Natural killer cell (primary cell): ENCODE results near the gene TGM1. TPM values are rescaled to one million over a fixed set of nuclear protein-coding genes. Genes with fewer than 3 reads are reported as not detected.

ENCODE experiments used
- ATAC-seq, 3 donors: fragments of 150-1000 bp in 2 of 3; fragments of 200-7000 bp in 1 of 3; cut with Tn5 transposase; 1 replicate in 1 of 3; 2 replicates in 2 of 3; pipeline ENCODE4 v1.10.0; 2021; ENCODE audit warnings: mild to moderate bottlenecking in 2 of 3, moderate library complexity in 2 of 3
- DNase-seq, 2 donors: peaks; one replicate each; pipeline versions ENCODE4 v3.0.0 to v3.0.0-alpha.2; 2013 to 2021; ENCODE audit warnings: mixed read lengths in 1 of 2
- H3K27ac ChIP-seq: one replicate; pipeline ENCODE4 v1.5.1; 2013; ENCODE audit warnings: mild to moderate bottlenecking, low read length
- H3K27me3 ChIP-seq: one replicate; pipeline ENCODE4 v1.6.1; 2013; ENCODE audit warnings: low read length; ENCODE audit not compliant: control insufficient read depth, insufficient read depth
- H3K36me3 ChIP-seq: one replicate; pipeline ENCODE4 v1.6.1; 2013; ENCODE audit warnings: low read length; ENCODE audit not compliant: control insufficient read depth, insufficient read depth
- H3K4me1 ChIP-seq: one replicate; pipeline ENCODE4 v1.6.1; 2013; ENCODE audit warnings: low read length; ENCODE audit not compliant: control insufficient read depth, insufficient read depth
- H3K4me3 ChIP-seq: one replicate; pipeline ENCODE4 v1.5.1; 2013; ENCODE audit warnings: low read length
- H3K9me3 ChIP-seq: one replicate; pipeline ENCODE4 v1.6.1; 2013; ENCODE audit warnings: low read length; ENCODE audit not compliant: control insufficient read depth, insufficient read depth
- H3K27ac Mint-ChIP-seq, 2 donors: one replicate each; pipeline ENCODE4 v1.8.0; 2022; ENCODE audit warnings: mild to moderate bottlenecking in 2 of 2, mixed read lengths in 2 of 2, moderate library complexity in 1 of 2
- H3K27me3 Mint-ChIP-seq, 2 donors: one replicate each; pipeline ENCODE4 v1.8.0; 2022; ENCODE audit warnings: low read depth in 2 of 2, mixed read lengths in 2 of 2
- H3K36me3 Mint-ChIP-seq: one replicate; pipeline ENCODE4 v1.8.0; 2022; ENCODE audit warnings: mixed read lengths
- H3K4me1 Mint-ChIP-seq, 2 donors: one replicate each; pipeline ENCODE4 v1.8.0; 2022; ENCODE audit warnings: mixed read lengths in 2 of 2
- H3K4me3 Mint-ChIP-seq: one replicate; pipeline ENCODE4 v1.8.0; 2022; ENCODE audit warnings: mild to moderate bottlenecking, moderate library complexity, mixed read lengths
- H3K9me3 Mint-ChIP-seq, 2 donors: one replicate each; pipeline ENCODE4 v1.8.0; 2022; ENCODE audit warnings: mixed read lengths in 2 of 2
- WGBS: methylation state at CpG from one replicate; pipeline ENCODE4 v1.1.7; 2013; ENCODE audit warnings: missing lambda C conversion rate; ENCODE audit not compliant: insufficient coverage; 5-methylcytosine and 5-hydroxymethylcytosine counted together
- intact Hi-C: fragments of 100-400 bp; cut with micrococcal nuclease; formaldehyde crosslinking; loops from one replicate; pipeline ENCODE4 v1.14.2; 2022
- total RNA-seq, 4 donors: library from RNA; stranded (reverse); fragments of 120-200 nt in 1 of 4; gene quantifications; one replicate each; pipeline versions ENCODE4 v1.2.3 to v1.2.4, GENCODE V29; 2013 to 2022
- TF ChIP-seq, protein P1 (sequence below): fragments of 200-600 bp; IDR thresholded peaks from one replicate; pipeline ENCODE4 v1.8.0; 2022; ENCODE audit warnings: antibody characterized with exemption

The TGM1 gene
- total RNA-seq, 3 donors from 2014 or later (not counting 1 experiment from before 2014, with no cell fraction given): 1.7 to 4.9 (median 4.7) TPM

- DNase-seq (no peak), ATAC-seq (no peak)
- peaks cover 75 to 86% of the 10 kb centered on the region in 2 donors for H3K4me1 Mint-ChIP-seq
- Histone ChIP-seq H3K36me3 (peaks cover 66% of the 10 kb centered on the region), H3K27ac (no peak overlapping the region), H3K4me3 (no peak overlapping the region), H3K4me1 (peaks cover 32% of the 10 kb centered on the region), H3K27me3 (no peaks in the 10 kb centered on the region), H3K9me3 (no peaks in the 10 kb centered on the region)
- H3K9me3 Mint-ChIP-seq: no peaks in the 10 kb centered on the region
- TF ChIP-seq, protein P1, sequence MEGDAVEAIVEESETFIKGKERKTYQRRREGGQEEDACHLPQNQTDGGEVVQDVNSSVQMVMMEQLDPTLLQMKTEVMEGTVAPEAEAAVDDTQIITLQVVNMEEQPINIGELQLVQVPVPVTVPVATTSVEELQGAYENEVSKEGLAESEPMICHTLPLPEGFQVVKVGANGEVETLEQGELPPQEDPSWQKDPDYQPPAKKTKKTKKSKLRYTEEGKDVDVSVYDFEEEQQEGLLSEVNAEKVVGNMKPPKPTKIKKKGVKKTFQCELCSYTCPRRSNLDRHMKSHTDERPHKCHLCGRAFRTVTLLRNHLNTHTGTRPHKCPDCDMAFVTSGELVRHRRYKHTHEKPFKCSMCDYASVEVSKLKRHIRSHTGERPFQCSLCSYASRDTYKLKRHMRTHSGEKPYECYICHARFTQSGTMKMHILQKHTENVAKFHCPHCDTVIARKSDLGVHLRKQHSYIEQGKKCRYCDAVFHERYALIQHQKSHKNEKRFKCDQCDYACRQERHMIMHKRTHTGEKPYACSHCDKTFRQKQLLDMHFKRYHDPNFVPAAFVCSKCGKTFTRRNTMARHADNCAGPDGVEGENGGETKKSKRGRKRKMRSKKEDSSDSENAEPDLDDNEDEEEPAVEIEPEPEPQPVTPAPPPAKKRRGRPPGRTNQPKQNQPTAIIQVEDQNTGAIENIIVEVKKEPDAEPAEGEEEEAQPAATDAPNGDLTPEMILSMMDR: no peak
- peak overlapping the region; percentile 40 to 100 for H3K27ac Mint-ChIP-seq
- WGBS: 97% methylated on average over 4 of the region's 5 CpGs
- peaks cover 22% of the 10 kb centered on the region for H3K36me3 Mint-ChIP-seq
- H3K4me3 Mint-ChIP-seq: peak overlapping the region; percentile 14
- H3K27me3 Mint-ChIP-seq: no peaks in the 10 kb centered on the region
- intact Hi-C loops: no loop called here
Observed at GRCh38 chr14:24238123-24238522, 24.9 kb downstream of the TGM1 start.

GRCh38 chr14:24237463-24237955, 25.5 kb downstream of the TGM1 start:
- peak overlapping the region; percentile 40 to 100 for H3K27ac Mint-ChIP-seq
- no peaks in the 10 kb centered on the region for H3K9me3 ChIP-seq
- intact Hi-C loops: no loop called here
- H3K4me1 ChIP-seq: peaks cover 34% of the 10 kb centered on the region
- peak overlapping the region; percentile 14 for H3K4me3 Mint-ChIP-seq
- H3K4me3 ChIP-seq: no peak overlapping the region
- H3K36me3 Mint-ChIP-seq: peaks cover 22% of the 10 kb centered on the region
- H3K36me3 ChIP-seq: peaks cover 66% of the 10 kb centered on the region
- no peak for DNase-seq
- no peak overlapping the region for H3K27ac ChIP-seq
- H3K4me1 Mint-ChIP-seq: peaks cover 69 to 85% of the 10 kb centered on the region in 2 donors
- ATAC-seq: no peak
- TF ChIP-seq, protein P1: no peak
- 100% methylated on average over 2 of the region's 2 CpGs for WGBS
- no peaks in the 10 kb centered on the region for H3K27me3 Mint-ChIP-seq
- H3K27me3 ChIP-seq: no peaks in the 10 kb centered on the region
- H3K9me3 Mint-ChIP-seq: no peaks in the 10 kb centered on the region

DNA sequence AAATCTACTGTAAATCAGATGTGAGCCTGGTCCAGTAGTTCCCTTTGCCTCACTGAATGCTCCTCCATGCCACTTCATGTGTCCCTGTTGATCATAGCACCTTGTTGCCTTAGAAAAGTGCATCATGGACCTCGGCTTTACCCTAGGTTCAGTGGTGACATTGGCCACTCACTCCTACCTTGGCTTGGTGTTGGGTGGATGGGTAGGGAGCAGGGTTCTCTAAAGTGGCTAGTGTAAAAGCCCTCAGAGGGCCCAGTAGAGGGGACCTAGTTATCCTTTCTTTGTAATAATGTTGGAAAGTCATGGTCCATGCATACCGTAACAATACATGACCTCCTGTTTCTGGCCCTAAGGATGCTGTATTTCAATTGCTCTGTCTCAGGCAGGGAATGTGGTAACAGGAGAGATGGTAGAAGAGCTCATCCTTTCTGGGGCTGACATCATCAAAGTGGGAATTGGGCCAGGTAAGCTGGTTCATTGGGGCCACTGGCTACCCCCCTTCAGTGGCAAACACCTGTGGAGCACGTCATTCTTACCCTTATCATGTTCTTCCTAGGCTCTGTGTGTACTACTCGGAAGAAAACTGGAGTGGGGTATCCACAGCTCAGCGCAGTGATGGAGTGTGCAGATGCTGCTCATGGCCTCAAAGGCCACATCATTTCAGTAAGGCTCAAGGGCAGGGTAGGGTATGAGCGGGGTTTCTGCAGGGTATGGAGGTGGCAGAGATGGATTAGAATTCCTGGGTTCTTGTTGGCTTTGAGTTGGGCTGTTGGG, 26.1 kb downstream of the TGM1 start:
- peaks cover 33% of the 10 kb centered on the region for H3K4me1 ChIP-seq
- H3K27ac ChIP-seq: no peak overlapping the region
- peak overlapping the region; percentile 40 to 100 for H3K27ac Mint-ChIP-seq
- H3K9me3 ChIP-seq: no peaks in the 10 kb centered on the region
- TF ChIP-seq, protein P1: no peak
- intact Hi-C loops: no loop called here
- H3K27me3 Mint-ChIP-seq: no peaks in the 10 kb centered on the region
- peaks cover 66% of the 10 kb centered on the region for H3K36me3 ChIP-seq
- H3K9me3 Mint-ChIP-seq: no peaks in the 10 kb centered on the region
- H3K27me3 ChIP-seq: no peaks in the 10 kb centered on the region
- H3K36me3 Mint-ChIP-seq: peaks cover 22% of the 10 kb centered on the region
- over 99% methylated on average over 6 of the region's 6 CpGs for WGBS
- no peak for ATAC-seq
- H3K4me3 Mint-ChIP-seq: no peak overlapping the region
- no peak overlapping the region for H3K4me3 ChIP-seq
- H3K4me1 Mint-ChIP-seq: peaks cover 68 to 84% of the 10 kb centered on the region in 2 donors
- no peak for DNase-seq
